Activated gamma-delta T cell (primary cell): ENCODE results near the gene COL4A4.
"Not testable (repeated sequence)": the region's sequence is repeated elsewhere in the genome, so short reads cannot be mapped to it uniquely, and the experiment has no call there.

Source experiments
- DNase-seq: peaks from one replicate; lab custom pipeline; 2025; lab: John Stamatoyannopoulos, UW

COL4A4 gene

DNA sequence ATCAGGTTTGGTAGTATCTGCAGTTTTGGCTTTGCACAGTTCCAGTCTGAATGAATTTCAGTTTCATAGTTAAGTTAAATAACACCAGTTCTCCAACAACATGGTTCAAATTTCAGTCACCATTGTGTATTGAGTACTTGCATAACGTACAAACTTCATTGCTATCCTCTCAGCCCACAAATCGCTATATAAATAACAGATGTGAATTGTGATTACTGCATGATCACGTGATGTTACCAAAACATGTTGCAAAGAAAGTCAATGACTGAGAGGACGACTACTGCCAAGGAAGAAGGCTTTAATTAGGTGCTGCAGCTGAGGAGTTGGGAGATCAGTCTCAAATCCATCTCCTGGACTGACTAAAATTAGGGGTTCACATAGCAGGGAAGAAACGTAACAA is 48.2 kb downstream of the COL4A4 start:
- DNase-seq, result no peak

DNA sequence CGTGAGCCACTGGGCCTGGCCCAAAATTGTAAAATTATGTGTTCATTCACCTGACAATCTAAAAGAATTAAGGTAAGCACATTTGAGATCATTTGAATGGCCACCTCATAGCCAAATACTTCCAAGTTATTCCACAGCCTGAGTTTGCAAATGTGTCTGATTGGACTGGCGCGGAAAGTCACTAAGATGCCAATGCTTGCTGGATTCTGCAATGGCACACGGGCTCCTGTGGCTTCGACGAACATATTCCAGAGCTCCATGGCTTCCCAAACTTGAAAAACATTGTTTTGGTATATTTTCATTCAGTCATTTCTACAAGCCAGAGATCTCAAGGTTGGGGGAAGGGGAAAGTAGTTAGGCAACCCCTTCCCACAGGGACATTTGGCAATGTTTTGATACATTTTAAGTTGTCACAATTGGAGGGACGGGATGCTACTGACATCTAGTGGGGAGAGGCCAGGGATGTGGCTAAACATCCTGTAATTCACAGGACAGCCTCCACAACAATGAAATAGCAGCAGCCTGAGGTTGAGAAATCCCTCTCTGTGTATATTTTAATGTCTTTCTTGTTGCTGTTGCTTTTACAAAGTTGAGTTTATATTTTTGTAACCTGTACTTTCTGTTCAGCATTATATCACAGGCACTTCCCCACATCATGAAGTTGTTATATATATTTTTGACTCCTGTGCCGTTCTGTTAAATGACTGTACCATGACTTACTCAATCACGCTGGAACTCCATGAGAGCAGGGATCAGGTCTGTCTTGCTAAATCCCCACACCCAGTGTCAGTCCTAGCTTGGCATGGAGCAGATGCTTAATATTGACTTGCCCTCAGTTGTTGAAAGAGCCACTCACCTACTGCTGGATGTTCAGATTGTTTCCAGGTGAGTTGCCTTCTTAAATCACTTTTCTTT is 56.9 kb downstream of the COL4A4 start:
- no peak for DNase-seq

DNA sequence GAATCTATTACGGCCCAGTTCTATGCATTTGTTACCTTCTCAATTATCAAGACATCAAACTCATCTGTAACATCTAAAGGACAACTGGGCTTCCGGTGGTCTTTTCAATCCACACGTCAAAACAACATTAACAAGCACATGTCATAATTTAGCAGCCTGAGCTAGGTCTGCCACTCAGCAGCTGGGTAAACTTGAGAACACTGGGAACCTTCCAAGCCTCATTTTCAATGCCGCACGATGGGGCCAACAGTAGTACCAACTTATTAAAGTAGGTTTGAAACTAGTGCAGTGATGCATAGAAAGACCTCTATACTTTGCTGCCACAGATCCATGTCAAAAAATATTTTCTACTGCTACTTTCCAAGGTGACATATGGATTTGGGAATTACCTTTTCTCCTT is 60.4 kb downstream of the COL4A4 start:
- DNase-seq, result no peak

DNA sequence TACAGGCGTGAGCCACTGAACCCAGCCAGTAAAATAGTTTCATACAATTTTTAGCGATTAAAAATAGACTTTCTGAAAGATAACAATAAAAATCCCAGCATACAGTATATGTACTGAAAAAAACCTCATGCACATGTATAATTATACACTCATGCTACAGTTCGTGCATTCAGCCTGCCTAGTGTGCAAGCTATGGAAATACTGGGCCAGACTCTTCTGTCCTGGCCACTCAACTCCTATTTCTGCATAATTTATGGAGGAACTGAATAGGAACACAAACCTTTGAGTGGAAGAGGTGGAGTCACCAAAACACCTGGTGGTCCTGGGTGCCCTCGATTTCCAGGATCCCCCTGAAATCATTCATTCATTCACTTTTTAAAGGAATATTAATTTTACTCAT is 64.7 kb downstream of the COL4A4 start:
- no peak for DNase-seq

DNA sequence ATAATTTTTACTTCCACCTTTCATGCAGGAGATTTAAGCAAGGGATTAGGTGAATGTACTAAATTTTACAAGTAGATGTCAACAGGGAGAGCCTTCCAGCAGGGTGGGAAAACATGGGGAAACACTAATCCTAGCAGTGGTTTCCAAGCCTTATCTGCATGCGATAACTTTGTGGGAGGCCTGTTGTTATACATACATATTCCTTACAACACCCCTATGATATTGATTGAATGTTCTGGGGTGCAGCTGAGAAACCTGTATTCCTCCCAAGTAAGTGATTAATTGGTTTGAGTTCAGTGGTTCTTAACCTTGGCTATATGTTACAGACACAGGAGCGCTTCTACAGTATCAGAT is 65.9 kb downstream of the COL4A4 start:
- no peak for DNase-seq

DNA sequence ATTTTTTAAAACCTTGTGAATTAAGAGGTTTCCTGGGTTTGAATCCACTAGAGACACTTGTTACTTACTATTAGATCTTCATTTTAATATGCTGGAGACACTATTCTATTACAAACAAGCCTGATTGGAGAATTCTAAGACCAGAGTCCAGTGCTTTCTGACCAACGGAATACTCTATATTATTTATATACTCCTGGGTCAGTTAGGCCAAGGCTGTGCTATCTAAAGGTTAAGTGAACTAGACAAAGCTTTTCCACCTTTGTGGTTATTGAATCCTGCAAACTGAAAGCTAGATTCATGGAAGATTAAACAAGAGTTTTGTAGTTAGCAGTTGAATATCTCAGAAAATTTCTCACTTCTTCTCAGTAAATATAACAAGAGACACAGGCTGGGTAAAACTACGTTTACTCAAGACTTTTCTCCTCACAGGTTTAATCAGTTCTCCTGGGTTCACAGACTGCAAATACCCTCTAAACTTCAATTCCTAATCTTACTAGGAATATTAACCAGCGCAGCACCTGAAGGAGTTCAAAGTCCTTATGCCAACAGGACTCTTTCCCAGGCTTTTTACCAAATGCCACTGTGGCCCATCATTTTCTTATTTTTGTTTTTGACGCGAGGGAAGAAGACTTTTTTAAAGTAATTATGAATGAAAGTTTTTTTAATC is 66.4 kb downstream of the COL4A4 start:
- DNase-seq, result no peak

DNA sequence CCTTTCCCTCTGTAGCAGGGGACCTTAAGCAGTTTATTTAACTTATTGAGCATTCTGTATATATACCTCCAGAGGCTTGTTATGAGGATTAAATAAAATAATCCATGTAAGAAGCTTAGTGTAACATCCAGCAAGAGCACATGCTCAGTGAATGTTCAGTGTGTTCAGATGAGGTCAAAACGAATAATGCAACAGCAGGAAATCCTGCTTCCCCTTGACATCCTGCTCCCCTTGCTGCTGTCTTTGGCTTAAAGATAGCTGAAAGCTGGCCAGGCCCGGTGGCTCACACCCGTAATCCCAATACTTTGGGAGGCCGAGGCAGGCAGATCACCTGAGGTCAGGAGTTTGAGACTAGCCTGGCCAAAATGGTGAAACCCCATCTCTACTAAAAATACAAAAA is 68.7 kb downstream of the COL4A4 start:
- DNase-seq, result no peak

DNA sequence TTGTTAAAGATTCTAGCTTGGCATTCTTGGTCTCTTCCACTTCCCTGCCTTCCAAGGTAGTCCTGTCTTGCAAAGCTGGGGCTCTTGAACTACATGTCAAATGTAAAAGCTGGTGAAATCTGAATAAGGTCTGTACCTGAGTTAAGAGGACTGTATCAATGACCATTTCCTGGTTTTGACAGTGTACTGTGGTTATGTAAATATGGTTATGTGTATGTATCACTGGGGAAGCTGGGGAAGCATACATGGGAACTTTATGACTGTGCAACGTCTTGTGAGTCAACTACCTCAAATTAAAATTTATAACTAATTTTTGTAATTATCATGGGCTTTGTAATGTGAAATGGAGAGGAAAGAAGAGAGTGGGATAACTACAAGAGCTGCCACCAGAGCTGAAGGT is 81.7 kb downstream of the COL4A4 start:
- no peak for DNase-seq

DNA sequence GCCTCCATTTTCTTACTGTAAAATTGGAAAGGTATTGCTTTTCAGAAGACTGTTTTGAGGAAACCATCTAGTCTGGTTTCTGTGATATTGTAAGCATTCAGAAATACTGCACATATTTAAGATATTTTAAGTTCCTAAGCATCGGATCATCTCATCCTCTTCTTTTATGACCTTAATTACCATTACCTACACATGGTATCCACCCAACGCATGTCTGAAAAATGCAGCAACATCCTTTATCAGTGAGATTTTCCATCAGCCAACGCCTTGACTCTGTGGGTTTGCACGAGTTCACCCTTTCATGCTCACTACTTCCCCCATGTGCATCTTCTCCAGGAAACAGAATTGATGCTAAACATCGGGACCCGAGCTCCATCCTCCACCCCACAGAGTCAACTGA is 84.3 kb downstream of the COL4A4 start:
- no peak for DNase-seq

DNA sequence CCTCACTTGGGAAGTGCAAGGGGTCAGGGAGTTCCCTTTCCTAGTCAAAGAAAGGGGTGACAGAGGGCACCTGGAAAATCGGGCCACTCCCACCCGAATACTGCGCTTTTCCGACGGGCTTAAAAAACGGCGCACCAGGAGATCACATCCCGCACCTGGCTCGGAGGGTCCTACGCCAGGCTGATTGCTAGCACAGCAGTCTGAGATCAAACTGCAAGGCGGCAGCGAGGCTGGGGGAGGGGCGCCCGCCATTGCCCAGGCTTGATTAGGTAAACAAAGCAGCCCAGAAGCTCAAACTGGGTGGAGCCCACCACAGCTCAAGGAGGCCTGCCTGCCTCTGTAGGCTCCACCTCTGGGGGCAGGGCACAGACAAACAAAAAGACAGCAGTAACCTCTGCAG is 98.9 kb downstream of the COL4A4 start:
- not testable (repeated sequence) for DNase-seq

DNA sequence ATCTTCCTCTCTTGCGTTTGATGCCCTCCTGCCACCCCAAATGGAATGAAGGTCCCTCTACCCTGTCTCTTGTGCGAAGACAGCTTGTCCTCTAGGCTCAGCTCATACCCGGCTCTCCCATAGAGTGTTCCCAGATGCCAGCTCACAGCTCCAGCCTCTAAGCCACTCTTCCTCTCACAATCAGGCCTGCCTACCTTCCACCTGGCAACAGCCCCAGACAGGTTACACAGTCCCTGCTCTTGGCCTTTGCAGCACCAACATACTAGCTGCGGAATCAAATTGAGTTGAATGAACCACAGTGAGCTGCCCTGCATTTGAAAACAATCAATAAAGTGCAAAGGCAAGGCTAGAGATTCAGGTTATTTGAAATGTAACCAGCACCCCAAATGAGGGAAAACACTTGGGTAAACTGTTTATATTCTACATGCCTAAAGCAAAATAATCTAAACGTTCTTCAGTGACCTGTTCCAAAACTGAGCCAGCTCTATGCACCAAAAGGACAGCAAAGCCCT is 105.1 kb downstream of the COL4A4 start:
- no peak for DNase-seq

DNA sequence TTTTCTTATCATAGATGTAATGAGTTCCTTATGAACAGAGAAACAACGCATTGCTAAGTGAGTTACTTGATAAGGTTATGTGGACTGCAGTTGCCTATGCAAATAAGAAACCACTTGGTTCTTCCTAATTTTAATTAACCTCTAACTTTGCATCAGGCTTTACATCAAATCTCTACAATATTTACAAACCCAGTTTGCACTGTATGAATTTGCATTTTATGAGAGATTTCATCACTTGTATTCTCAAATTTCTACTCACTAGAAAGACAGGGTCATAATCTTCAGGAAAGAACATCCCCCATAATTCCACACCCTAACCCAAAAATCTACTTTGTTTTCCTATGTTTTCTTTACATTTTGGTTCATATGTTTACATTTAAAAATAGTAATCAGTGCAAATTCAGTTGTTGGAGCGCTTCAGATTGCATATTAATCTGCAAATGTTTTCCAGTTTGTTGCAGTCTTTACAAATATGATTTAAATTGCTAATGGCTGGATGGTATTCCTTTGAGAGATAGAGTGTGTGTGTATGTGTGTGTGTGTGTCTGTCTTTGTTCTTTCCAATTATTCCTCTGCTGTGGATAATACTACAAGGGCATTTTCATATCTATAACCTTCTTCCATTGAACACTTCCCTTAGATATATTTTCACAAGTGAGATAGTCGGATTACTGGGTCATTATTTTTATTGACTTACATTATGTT is 106.1 kb downstream of the COL4A4 start:
- DNase-seq, result no peak

DNA sequence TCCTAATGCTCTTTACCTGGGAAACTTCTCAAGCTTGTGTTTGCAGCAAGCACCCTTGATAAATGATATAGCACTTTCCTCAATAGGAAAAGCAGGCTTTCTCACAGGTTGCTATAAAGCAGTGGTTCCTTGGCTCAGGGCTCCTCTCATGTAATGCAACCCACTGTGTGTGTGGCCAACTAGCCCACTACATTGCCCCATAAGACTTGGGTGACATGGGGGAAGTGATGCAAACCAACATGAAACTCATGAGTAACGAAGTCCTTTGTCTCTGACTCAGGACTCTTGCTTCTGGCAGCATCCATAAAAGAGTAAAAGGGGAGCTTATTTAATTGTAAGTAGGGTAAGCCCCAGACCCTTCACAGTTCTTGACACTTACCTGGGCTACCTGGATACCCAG is 106.9 kb downstream of the COL4A4 start:
- no peak for DNase-seq

DNA sequence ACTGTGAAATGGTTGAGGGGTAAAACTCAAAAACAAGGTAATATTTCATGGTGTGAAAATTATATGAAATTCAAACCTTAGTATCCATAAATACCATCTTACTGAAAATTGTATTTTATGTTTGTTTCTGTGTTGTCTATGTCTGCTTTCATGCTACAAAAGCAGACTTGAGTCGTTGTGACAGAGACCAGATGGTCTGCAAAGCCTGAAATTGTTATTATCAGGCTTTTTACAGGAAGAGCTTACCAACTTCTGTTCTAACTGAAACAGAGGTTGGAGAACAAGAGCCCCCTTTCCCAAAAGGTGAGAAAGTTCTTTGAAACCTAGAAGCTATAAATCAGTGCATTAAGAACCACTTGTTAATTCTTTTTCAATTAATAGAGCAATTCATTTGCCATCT is 110.0 kb downstream of the COL4A4 start:
- no peak for DNase-seq

DNA sequence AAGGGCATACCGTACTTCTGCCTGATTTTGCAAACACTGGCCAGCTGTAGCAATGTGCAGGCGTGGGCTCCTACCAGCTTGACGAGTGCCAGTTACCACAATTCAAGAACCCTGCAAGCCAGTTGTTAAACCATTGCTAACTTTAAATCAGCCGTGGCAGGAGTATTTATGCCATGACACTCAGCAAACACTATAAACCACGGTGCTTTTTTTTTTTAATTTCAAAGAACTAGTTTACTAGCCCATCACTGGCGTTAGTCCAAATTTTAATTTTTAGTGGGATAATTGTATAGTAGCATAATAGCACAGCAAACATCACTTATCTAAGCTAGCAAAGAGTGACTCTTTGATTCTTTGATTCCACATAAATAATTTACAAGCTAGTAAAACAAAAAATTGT is 111.1 kb downstream of the COL4A4 start:
- no peak for DNase-seq

DNA sequence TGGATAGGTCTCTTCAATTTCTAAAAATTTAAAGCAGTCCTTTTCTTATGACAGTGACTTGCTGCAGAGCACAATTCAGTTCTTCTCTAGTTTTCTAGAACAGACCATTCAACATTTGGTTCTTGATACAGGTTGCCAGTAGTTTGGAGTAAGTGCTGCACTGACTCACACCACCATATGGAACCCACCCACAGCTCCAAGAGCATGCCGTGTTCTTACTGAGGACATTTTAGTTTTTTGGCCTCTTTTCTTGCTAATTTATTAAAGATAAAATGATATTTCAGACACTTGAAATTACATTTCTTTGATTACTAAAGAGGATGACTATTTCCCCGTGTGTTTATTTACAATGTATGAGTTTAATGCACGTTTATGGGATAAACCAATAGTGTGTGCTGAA is 120.0 kb downstream of the COL4A4 start:
- no peak for DNase-seq

DNA sequence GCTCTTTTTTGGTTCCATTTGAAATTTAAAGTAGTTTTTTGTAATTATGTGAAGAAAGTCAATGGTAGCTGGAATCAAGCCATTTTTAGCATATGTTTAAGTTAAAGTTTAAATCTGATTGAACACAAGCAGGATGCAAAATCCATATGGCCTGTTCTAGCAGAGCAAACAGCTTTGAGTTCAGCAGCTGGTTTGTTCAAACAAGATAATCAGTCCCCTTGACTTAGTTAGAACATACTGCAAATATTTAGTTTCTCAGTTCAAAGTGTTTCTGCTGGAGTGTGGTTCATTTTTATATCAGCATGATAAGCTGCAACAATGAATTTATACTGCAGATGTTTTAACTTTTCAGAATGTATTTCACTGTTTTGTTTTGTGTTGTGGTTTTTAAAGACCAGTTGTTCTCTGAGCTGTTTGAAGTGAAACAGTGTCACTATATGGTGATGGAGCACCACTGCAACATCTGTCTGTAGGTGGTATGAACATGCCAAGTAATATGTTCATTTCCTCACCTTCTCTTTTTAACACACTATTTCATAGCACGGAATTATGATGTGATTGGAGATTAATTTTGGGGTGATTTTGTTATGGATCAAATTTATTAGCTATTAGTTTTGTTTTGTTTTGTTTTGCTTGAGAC is 125.3 kb downstream of the COL4A4 start:
- DNase-seq, result no peak

DNA sequence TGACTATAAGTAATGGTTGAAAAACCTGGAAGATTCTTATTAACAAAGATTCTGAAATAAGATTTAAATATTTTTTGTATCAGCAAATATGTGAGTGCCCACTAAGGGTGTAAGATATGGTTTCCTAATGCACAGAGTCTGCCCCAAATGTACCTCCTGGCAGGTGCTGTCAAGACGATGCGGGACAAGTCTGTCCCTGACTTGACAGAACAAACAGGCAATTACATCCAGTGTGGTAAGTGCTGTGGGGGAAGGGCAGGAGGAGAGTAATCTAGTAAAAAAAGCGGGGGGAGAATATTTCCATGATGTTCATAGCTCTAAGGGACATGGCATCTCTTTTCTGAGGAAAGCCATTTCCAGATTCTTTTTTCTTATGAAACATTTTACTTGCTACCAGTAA is 127.5 kb downstream of the COL4A4 start:
- no peak for DNase-seq

DNA sequence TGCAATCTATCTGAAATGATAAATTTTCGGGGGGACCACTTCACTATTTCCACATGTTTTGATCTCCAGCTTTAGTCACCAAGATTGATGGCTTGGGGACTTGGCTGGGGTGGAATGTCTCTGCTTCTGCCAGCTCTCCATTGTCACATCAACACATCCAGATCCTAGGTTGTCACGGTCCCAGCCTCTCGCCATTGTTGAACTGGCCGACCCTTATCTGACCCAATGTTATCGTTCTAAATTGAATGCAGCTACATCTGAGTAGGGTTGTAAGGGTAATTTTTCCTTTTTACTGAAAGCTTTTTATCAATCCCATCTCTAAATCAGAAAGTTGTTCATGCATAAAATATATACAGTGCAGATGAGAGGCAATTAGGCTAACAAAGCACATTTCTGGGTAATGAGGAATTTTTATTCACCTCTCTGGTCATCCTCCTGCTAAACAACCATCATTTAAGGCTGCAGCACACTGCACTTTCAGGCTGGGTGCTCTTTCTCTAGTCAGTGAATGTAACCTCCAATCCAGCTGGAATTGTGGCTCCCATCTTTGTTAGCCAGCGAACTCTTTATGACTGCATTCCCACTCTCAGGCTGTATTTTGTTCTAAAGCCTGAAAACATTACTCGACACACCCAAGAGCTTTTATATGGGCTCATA is 128.2 kb downstream of the COL4A4 start:
- DNase-seq, result no peak

DNA sequence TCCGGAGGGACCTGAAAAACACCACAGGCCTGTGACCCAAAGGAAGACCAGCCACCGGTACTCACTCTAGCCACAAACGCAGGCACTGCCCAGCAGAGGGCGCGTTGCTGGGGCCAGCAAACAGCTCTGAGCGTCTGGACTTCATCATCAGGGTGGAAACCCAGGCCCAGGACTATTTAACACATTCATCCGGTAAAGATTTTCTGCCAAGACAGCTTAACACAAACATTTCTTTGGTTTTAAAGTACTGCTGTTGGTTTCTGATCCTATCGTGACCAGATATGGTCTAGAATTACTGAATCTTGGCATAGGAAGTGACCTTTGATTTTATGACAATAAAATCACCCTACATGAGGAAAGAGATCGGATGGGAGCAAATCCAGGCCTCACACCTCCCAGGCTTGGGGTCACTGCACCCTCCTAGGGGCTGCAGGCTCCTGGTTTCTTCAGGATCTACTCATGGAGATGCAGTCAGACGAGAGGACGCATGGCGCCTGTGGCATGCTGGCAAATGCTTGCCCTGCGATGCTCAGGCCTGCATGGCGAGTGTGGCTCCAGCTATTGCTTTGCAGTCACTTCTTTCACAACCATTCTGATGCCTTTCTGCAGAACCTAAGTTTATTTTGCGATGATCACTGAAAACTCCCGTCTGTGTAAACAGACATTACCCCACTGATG is 130.4 kb downstream of the COL4A4 start:
- DNase-seq, result no peak

DNA sequence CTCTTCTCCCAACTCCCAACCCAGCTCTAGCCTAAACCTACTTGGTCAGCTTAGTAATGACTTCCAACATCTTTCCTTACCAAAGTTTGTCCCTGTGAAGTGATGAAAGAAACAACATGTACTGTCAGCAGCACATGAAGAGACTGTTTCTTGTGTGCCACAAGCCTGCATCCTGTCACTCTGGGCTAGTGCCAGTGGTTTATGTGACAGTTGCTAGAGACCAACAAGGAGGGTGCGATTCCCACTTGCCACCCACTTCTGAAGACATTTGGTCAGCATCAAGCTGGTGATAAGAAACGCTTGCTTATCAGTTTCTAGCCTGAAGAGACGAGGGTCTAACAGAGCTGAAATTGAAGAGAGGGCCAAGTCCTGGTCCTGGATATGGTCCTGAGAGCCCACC is 132.6 kb downstream of the COL4A4 start:
- no peak for DNase-seq
